ENCODE measurements around the gene FHIT. TPM values are rescaled to one million over a fixed set of nuclear protein-coding genes. Genes with fewer than 3 reads are reported as not detected.

Gene FHIT
- polyA plus RNA-seq, 12 donors = 3.8 to 10.9 (median 5.4) TPM; not detected in 2

DNA sequence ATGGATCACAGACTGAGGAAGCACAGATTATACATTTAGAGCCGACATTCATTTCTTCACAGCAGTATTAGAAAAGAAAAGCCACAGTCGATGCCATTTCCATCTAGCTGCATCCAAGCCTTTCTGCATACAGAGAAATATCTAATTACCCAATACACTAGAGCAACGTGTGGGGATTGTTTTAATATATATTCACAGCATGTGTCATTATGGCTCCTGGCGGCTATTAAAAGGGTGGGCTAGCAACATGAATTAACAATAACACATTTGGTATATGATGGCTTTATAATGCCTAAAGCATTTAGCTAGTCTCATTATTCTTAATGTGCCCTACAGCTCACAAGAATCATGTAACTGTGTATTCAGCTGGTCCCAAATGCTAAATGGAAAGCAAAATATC is 1030.5 kb downstream of the FHIT start:
- DNase-seq = no peak

DNA sequence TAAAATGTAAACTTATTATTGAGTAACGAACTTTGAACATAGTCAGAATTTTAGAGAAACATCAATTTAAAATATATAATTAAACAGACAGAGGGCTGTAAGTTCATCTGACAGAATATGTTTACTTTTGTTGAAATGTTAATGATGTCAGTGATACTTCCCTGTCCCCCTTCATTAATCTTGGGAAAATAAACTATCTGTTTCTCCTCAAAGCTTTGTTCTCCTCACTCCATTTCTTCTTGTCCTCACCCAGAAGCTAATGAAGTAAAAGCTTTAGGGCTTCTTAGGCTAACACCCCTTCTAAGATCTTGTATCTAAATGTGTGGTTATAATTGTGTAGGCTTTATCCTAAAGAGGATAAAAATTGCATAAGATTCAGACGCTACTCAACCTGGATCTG is 1031.8 kb downstream of the FHIT start:
- DNase-seq = no peak

GRCh38 chr3:60217156-60217911 is 1033.9 kb downstream of the FHIT start:
- DNase-seq = no peak

- DNase-seq = no peak
Observed at GRCh38 chr3:60216462-60217075, 1034.7 kb downstream of the FHIT start.

DNA sequence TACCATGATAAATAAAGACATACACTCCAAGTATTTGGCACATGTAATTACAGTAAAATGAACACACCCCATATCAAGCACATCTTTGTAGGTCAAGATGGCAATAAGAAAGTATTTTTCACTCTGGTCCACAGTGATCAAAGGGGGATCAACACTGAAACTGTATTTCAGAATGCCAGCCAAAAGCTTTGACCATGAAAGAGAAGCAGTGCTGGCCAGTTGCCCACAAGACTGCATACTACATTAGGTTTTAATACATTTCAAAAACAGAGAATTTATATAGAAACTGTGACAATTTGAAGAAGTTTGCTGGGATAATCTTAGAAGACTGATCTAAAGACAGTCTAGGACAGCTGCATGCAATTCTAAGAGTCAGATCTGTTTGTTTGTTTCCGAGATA is 1035.3 kb downstream of the FHIT start:
- peak; percentile 23 for DNase-seq

DNA sequence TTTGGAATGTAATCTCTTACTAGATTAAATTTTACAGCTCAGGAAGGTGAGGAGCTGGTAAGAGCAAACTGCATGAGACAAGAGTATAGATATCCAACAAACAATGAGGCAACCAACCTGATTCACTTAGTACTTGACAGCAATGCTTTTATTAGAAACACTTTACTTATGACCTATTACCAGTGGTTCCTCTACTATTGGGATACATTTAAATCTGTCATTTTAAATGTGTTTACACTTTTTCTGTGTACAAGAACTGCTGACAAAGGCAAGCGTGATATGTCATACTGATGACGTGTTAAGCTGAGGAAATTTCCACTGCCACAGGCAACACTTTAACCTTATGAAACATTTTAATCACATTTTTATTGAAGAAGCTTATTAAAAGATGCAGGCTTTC is 1043.3 kb downstream of the FHIT start:
- no peak for DNase-seq

DNA sequence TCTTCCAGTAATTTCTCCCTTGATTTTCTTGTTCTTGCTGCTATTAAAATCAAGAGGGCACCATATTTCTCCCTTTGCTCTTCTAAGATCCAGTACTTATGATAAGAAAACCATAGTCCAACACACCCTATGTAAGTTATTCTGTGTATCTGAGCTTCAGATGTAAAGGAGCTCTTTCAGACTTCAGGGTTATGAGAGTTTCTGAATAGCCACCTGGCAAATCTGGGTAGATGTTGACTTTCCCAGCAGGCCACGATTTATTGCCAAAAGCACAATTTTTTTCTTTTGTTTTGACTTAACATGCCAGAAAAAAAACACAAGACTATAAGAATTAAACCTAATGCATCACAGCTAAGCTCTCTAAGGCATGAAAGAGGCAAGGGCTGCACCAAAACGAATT is 1045.0 kb downstream of the FHIT start:
- DNase-seq = no peak

DNA sequence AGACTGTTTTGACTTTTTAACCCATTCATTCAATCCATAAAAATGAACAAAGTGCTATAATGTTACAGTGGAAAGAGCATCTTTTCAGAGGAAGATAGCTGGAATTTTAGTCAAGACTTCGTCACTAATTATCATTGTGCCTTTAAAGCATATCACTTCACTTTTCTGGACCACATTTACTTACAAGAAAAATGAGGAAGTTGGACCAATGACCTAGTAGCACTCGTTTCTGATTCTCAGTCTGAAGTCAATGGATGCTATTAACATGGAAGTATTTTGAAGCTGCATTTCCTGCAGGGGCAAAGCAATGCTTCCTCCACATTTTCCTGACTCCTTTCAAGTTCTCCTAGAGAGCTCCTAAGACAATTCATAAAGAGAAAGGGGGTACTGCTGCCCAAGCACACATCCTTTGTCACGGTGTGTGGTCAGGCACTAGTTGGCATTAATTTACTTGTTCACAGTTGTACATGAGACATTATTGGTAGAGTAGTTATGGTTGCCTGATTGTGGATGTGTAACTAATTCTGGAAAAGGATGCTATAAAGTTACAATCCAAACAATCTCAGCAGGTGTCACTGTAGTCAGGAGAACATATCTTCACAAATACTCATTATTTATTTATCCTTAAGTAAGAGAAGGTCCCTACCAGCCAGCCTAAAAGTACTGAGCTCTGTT is 1049.1 kb downstream of the FHIT start:
- no peak for DNase-seq

DNA sequence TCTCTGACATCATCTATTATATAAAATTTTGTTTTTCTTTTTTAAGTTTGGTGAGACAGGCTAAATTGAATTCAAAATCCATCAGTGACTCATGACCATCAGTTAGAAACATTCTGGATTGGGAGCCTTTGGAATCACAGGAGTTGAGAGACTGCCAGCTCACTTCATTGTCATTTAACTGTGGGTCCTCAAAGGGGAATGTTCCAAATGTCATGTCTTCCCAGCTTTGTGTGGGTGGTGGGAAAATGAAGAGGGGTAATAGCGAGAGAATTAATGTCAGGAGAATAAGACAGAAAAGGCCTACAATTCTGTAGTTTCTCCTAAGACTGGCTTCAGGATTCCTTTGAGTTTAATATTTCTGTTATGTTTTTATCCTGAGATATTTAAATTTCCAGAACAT is 1051.9 kb downstream of the FHIT start:
- DNase-seq = no peak

GRCh38 chr3:60198179-60198720 is 1053.0 kb downstream of the FHIT start:
- DNase-seq = no peak

DNA sequence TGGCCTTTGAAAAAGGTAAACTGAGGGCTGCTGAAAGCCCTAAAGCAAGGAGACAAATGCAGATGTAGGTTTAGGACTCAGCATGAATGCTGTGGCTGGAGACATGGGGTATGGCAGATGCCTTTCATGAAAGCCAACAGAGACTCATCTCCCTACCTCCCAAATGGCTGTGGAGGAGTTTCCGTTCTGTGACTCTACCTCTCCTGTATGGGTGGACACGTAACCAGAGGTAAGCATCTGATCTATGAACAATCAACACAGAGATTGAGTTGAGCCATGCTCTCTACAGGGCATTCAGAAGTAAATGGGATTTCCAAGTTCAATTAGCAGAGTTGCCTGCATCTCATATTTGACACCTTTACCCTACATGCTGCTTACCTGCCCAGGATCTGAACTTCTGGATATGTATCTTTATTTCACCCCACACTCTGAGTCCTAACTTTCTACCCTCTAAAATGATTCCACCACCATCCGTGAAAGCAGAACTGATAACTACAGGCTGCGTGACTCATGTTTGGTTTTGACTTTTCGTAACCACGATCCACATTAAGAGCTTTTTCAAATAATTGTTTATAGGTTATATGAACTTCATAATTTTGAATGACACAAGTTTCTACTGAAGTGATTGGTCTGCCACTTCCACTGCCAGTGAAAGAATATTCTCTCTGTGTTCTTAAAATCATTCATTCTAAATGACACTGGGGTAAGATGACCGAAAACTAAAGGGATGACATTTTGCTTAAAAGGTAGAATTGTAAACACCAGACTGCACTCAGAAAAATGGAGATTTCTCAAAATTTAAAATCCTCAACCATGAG is 1058.7 kb downstream of the FHIT start:
- DNase-seq = no peak

DNA sequence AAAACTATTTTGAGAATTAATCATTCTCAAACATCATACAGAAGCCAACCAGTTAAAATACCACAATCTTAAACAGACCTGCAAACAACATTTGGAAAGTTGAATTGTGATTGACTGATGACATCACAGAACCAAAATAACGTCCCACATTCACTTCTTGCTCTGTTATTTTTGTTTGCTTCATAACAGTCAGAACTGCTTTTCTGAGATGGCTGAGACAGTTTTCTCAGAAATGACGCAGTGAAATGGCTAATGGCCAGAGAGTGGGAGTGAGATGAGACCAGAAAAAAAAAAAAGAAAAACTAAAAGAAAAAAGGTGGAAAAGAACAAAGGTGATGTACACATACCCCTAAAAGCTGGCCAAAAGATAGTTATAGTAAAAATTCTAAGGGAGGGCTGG is 1061.2 kb downstream of the FHIT start:
- no peak for DNase-seq

GRCh38 chr3:60189304-60189703 is 1061.9 kb downstream of the FHIT start:
- no peak for DNase-seq

- DNase-seq = no peak
Observed at GRCh38 chr3:60188803-60189202, 1062.4 kb downstream of the FHIT start.

- DNase-seq = no peak
Observed at GRCh38 chr3:60187343-60187742, 1063.9 kb downstream of the FHIT start.

DNA sequence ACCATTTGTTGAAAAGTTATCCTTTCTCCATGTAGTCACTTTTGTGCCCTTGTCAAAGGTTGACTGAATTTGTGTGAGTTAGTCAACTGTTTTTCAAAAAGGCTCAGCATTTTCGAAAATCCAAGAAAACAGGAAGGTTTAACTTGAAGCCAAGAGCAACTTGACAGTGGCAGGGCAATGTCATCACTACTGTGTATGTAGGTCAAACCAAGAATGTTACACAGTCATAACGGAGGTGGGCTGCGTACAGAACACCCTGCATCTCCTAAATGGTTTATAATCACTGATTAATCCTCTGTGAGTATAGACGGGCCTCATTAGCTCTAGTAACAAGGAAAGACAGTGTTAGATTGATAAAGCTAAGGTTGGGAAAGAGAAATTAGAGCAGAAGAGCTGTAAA is 1064.9 kb downstream of the FHIT start:
- no peak for DNase-seq

GRCh38 chr3:60185161-60185560 is 1066.1 kb downstream of the FHIT start:
- no peak for DNase-seq

DNA sequence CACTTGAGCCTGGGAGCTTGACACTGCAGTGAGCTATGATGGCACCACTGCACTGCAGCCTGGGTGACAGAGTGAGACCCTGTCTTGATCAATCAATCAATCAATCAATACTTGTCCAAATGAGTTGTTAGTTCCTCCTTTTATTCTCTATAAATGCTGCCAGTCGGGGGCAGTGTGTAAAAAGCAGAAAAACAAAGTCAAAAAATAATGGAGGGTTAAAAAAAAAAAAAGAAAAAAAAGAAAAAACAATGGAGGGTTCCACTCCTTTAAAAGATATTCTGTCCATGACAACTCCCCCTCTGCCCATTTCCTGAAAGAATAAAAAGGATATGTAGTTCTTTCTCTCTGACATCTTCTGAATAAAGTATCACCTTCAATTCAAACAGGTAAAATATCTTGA is 1068.6 kb downstream of the FHIT start:
- no peak for DNase-seq

GRCh38 chr3:60178931-60179653 is 1072.2 kb downstream of the FHIT start:
- no peak for DNase-seq

- DNase-seq = no peak
Observed at GRCh38 chr3:60177726-60178125, 1073.5 kb downstream of the FHIT start.

GRCh38 chr3:60176614-60177013 is 1074.6 kb downstream of the FHIT start:
- no peak for DNase-seq

All from muscle of arm (tissue), 12 donors.